SK-N-SH (cell line): ENCODE data around the gene CLDN9. TPM values are rescaled to one million over a fixed set of nuclear protein-coding genes. Genes with fewer than 3 reads are reported as not detected.

Experiments used
- CTCF ChIA-PET: fragments of 300-600, 350-600 bp; formaldehyde crosslinking; extraction: SDS; loops from one replicate; lab custom pipeline; 2021; lab: Yijun Ruan, JAX
- POLR2A ChIA-PET: fragments of 350-600 bp; sonication (Branson Sonifier 250); formaldehyde crosslinking; extraction: SDS; loops from one replicate; lab custom pipeline; 2020; ENCODE audit warnings: antibody characterized with exemption, inconsistent platforms; lab: Yijun Ruan, JAX
- DNase-seq: peaks from one replicate; pipeline ENCODE4 v3.0.0; 2012
- H2AFZ ChIP-seq: fragments of 200-600 bp; sonication (generic); 2 replicates; pipeline ENCODE4 v1.8.1; 2016; ENCODE audit warnings: antibody characterized with exemption, mild to moderate bottlenecking, low read depth
- H3F3A ChIP-seq: fragments of 200-600 bp; sonication (generic); replicated peaks from 2 replicates; pipeline ENCODE3; 2016; ENCODE audit warnings: antibody characterized with exemption, mild to moderate bottlenecking; ENCODE audit not compliant: insufficient read depth
- H3K27ac ChIP-seq, 2 experiments: fragments of 200-500 bp in 1 of 2; fragments of 200-600 bp in 1 of 2; sonication (Bioruptor generic) in 1 of 2; sonication (generic), shearing (Covaris generic) in 1 of 2; 2 replicates each; pipeline versions ENCODE4 v1.5.1 to v1.6.1; 2014 to 2016; ENCODE audit warnings: low read depth in 2 of 2, inconsistent platforms in 1 of 2, low read length in 1 of 2, mild to moderate bottlenecking in 1 of 2, mixed read lengths in 1 of 2
- H3K27me3 ChIP-seq: fragments of 200-600 bp; sonication (generic), shearing (Covaris generic); 2 replicates; pipeline ENCODE4 v1.6.1; 2016; ENCODE audit warnings: mixed run types; ENCODE audit not compliant: insufficient read depth
- H3K36me3 ChIP-seq, 2 experiments: fragments of 200-500 bp in 1 of 2; fragments of 200-600 bp in 1 of 2; sonication (Bioruptor generic) in 1 of 2; sonication (generic) in 1 of 2; replicated peaks in 1 of 2; 2 replicates each; pipeline versions ENCODE3 to v1.5.1; 2014 to 2016; ENCODE audit warnings: low read length in 1 of 2, mild to moderate bottlenecking in 1 of 2; ENCODE audit not compliant: insufficient read depth in 2 of 2, control insufficient read depth in 1 of 2
- H3K4me1 ChIP-seq, 2 experiments: fragments of 200-500 bp in 1 of 2; fragments of 200-600 bp in 1 of 2; sonication (Bioruptor generic) in 1 of 2; sonication (generic), shearing (Covaris generic) in 1 of 2; 2 replicates each; pipeline versions ENCODE4 v1.5.1 to v1.6.1; 2014 to 2016; ENCODE audit warnings: low read depth in 1 of 2, low read length in 1 of 2, mixed run types in 1 of 2; ENCODE audit not compliant: insufficient read depth in 2 of 2, control insufficient read depth in 1 of 2
- H3K4me2 ChIP-seq: fragments of 200-600 bp; sonication (generic), shearing (Covaris generic); 2 replicates; pipeline ENCODE4 v1.6.1; 2017; ENCODE audit warnings: mixed run types
- H3K4me3 ChIP-seq, 2 experiments: fragments of 200-500 bp in 1 of 2; fragments of 200-600 bp in 1 of 2; sonication (Bioruptor generic) in 1 of 2; sonication (generic), shearing (Covaris generic) in 1 of 2; 2 replicates each; pipeline versions ENCODE4 v1.5.1 to v1.8.1; 2014 to 2016; ENCODE audit warnings: low read depth in 2 of 2, inconsistent platforms in 1 of 2, low read length in 1 of 2, mild to moderate bottlenecking in 1 of 2, mixed read lengths in 1 of 2, moderate library complexity in 1 of 2
- H3K79me2 ChIP-seq: fragments of 200-600 bp; sonication (generic); 2 replicates; pipeline ENCODE4 v1.8.1; 2017; ENCODE audit warnings: mild to moderate bottlenecking; ENCODE audit not compliant: insufficient read depth
- H3K9ac ChIP-seq: fragments of 200-600 bp; sonication (generic); 2 replicates; pipeline ENCODE4 v1.6.1; 2017; ENCODE audit warnings: mixed run types
- H3K9me2 ChIP-seq: fragments of 200-600 bp; sonication (generic); 2 replicates; pipeline ENCODE4 v1.6.1; 2017; ENCODE audit warnings: mixed run types
- H3K9me3 ChIP-seq: fragments of 200-600 bp; sonication (generic); 2 replicates; pipeline ENCODE4 v1.6.1; 2017; ENCODE audit warnings: mixed run types, mild to moderate bottlenecking, moderate library complexity
- H4K20me1 ChIP-seq: fragments of 200-600 bp; sonication (generic); 2 replicates; pipeline ENCODE4 v1.6.1; 2017; ENCODE audit warnings: mild to moderate bottlenecking, mixed run types; ENCODE audit not compliant: insufficient read depth
- CHD2 ChIP-seq: fragments of 150-350 bp; IDR thresholded peaks from 2 replicates; pipeline ENCODE4 v1.6.1; 2018; ENCODE audit warnings: low read length; ENCODE audit not compliant: partially characterized antibody
- EZH2phosphoT487 ChIP-seq: fragments of 200-600 bp; sonication (generic); IDR thresholded peaks from 2 replicates; pipeline ENCODE4 v1.6.1; 2017; ENCODE audit warnings: low read depth, mixed run types, mild to moderate bottlenecking, antibody characterized with exemption, moderate library complexity, borderline replicate concordance
- GATA2 ChIP-seq: sonication (generic); formaldehyde crosslinking; IDR thresholded peaks from 2 replicates; pipeline ENCODE4 v1.5.0; 2020; ENCODE audit warnings: mild to moderate bottlenecking, missing genetic modification reagents
- MXI1 ChIP-seq: IDR thresholded peaks from 2 replicates; pipeline ENCODE4 v1.6.1; 2012; ENCODE audit warnings: mild to moderate bottlenecking, low read depth, low read length, improper control_type of control experiment
- NFIC ChIP-seq: IDR thresholded peaks from 2 replicates; pipeline ENCODE4 v1.4.0; 2012; ENCODE audit warnings: borderline replicate concordance
- RAD21 ChIP-seq: IDR thresholded peaks from 2 replicates; pipeline ENCODE4 v1.6.1; 2012; ENCODE audit warnings: mild to moderate bottlenecking, low read length
- TCF12 ChIP-seq: IDR thresholded peaks from 2 replicates; pipeline ENCODE4 v1.4.0; 2012
- TEAD4 ChIP-seq: IDR thresholded peaks from 2 replicates; pipeline ENCODE4 v1.4.0; 2012; ENCODE audit warnings: mild to moderate bottlenecking, borderline replicate concordance; ENCODE audit not compliant: insufficient read depth
- WGBS: methylation state at CpG from one replicate; pipeline ENCODE4 v1.1.6; 2017; ENCODE audit warnings: low lambda C conversion rate; 5-methylcytosine and 5-hydroxymethylcytosine counted together
- polyA plus RNA-seq, 3 experiments: library from polyadenylated mRNA; depleted of rRNA; stranded (reverse); fragments of >200 nt; gene quantifications; 2 replicates each; pipeline ENCODE4 v1.2.3, GENCODE V29; 2012
- TF ChIP-seq, protein P1 (sequence below): IDR thresholded peaks from 2 replicates; pipeline ENCODE4 v1.4.0; 2012; ENCODE audit warnings: low read depth, borderline replicate concordance
- TF ChIP-seq, protein P2 (sequence below): fragments of 150-350 bp; IDR thresholded peaks from 2 replicates; pipeline ENCODE4 v1.6.1; 2017; ENCODE audit warnings: antibody characterized with exemption, low read length, low read depth, borderline replicate concordance
- TF ChIP-seq, protein P3 (sequence below): IDR thresholded peaks from 2 replicates; pipeline ENCODE4 v1.6.1; 2012; ENCODE audit warnings: mild to moderate bottlenecking, low read depth, low read length, moderate library complexity
- TF ChIP-seq, protein P4 (sequence below): fragments of 150-350 bp; IDR thresholded peaks from 2 replicates; pipeline ENCODE4 v1.6.1; 2016; ENCODE audit warnings: mild to moderate bottlenecking, low read depth, low read length
- TF ChIP-seq, protein P5 (sequence below): fragments of 200-600 bp; sonication (generic); IDR thresholded peaks from 2 replicates; pipeline ENCODE4 v1.6.1; 2017; ENCODE audit warnings: antibody characterized with exemption, mild to moderate bottlenecking, moderate library complexity
- TF ChIP-seq, protein P6 (sequence below): IDR thresholded peaks from 2 replicates; pipeline ENCODE4 v1.4.0; 2012; ENCODE audit warnings: low read depth, borderline replicate concordance

CLDN9 gene
- polyA plus RNA-seq, 1 of the 3 experiments (the other 2 are of a cell fraction) = 0.08 TPM

DNA sequence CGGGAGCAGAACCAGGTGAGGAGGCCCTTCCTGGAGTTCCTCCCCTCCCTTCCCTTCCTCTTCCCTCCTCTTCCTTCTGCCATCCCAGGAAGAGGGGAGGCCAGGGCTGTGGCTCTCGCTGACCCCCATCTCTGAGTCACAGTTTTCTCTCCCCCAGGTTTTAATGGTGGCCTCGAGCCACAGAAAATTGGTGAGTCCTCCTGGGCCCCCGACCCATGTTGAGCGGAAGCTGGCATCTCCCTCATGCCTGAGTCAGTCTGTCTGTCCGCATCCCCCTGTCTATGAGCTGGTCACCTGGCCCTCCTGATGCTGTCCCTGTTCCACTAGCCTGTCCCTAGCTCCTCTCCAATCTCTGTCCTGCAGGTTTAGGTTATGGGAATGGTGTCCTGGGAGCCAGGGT lies 12.8 kb upstream of the CLDN9 start:
- Histone ChIP-seq H2AFZ (no peak overlapping the region), H3K4me3 (no peak overlapping the region), H3K9ac (no peak overlapping the region), H3K4me2 (no peak overlapping the region), H3K79me2 (no peaks in the 10 kb centered on the region), H3K27me3 (no peaks in the 10 kb centered on the region), H3F3A (peaks cover 6% of the 10 kb centered on the region), H3K36me3 (no peaks in the 10 kb centered on the region), H3K9me2 (no peaks in the 10 kb centered on the region), H4K20me1 (no peaks in the 10 kb centered on the region)
- CTCF ChIA-PET = interaction anchor here (0.6 to 1.9 kb wide), 3 partner anchors 19 to 59 kb away, joined by 3 to 6 read pairs (median 4); no protein-coding TSS in a partner anchor
- POLR2A ChIA-PET = interaction anchor here (1.4 kb wide), 1 partner anchor 19 kb away, joined by 4 read pairs; the partner anchor contains the start of gene PKMYT1
- 72% methylated on average over 4 of the region's 6 CpGs for WGBS
- DNase-seq = no peak
- TF ChIP-seq TEAD4 (no peak), NFIC (no peak)
- TF ChIP-seq, protein P1, sequence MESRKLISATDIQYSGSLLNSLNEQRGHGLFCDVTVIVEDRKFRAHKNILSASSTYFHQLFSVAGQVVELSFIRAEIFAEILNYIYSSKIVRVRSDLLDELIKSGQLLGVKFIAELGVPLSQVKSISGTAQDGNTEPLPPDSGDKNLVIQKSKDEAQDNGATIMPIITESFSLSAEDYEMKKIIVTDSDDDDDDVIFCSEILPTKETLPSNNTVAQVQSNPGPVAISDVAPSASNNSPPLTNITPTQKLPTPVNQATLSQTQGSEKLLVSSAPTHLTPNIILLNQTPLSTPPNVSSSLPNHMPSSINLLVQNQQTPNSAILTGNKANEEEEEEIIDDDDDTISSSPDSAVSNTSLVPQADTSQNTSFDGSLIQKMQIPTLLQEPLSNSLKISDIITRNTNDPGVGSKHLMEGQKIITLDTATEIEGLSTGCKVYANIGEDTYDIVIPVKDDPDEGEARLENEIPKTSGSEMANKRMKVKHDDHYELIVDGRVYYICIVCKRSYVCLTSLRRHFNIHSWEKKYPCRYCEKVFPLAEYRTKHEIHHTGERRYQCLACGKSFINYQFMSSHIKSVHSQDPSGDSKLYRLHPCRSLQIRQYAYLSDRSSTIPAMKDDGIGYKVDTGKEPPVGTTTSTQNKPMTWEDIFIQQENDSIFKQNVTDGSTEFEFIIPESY = no peak
- TF ChIP-seq, protein P2, sequence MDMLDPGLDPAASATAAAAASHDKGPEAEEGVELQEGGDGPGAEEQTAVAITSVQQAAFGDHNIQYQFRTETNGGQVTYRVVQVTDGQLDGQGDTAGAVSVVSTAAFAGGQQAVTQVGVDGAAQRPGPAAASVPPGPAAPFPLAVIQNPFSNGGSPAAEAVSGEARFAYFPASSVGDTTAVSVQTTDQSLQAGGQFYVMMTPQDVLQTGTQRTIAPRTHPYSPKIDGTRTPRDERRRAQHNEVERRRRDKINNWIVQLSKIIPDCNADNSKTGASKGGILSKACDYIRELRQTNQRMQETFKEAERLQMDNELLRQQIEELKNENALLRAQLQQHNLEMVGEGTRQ = no peak
- TF ChIP-seq, protein P3, sequence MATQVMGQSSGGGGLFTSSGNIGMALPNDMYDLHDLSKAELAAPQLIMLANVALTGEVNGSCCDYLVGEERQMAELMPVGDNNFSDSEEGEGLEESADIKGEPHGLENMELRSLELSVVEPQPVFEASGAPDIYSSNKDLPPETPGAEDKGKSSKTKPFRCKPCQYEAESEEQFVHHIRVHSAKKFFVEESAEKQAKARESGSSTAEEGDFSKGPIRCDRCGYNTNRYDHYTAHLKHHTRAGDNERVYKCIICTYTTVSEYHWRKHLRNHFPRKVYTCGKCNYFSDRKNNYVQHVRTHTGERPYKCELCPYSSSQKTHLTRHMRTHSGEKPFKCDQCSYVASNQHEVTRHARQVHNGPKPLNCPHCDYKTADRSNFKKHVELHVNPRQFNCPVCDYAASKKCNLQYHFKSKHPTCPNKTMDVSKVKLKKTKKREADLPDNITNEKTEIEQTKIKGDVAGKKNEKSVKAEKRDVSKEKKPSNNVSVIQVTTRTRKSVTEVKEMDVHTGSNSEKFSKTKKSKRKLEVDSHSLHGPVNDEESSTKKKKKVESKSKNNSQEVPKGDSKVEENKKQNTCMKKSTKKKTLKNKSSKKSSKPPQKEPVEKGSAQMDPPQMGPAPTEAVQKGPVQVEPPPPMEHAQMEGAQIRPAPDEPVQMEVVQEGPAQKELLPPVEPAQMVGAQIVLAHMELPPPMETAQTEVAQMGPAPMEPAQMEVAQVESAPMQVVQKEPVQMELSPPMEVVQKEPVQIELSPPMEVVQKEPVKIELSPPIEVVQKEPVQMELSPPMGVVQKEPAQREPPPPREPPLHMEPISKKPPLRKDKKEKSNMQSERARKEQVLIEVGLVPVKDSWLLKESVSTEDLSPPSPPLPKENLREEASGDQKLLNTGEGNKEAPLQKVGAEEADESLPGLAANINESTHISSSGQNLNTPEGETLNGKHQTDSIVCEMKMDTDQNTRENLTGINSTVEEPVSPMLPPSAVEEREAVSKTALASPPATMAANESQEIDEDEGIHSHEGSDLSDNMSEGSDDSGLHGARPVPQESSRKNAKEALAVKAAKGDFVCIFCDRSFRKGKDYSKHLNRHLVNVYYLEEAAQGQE = no peak
- TF ChIP-seq, all 33 proteins: peak for 0
- Histone ChIP-seq H3K9me3 (no peaks in the 10 kb centered on the region), H3K27ac (no peak overlapping the region), H3K4me1 (peaks cover 0 to 2% of the 10 kb centered on the region in 2 experiments; a peak in 1 of 4 replicates)

DNA sequence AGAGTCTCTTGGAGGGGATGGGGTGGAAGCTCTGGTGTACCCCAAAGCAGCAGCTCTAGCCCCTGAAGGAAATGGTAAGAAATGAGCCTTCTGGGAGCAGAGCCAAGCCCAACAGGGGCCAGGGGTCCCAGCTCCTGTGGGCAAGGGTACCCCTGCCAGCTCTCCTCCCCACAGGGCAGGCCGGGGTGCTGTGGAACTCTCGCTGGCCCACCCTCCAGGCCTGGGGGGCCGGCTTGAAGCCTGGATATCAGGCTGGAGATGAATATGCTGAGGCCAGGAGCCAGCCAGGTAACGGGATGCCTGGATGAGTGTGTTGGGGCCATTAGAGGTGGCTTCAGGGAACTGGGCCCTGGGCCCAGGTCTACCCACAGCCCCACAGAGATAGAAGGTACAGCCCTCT lies 12.2 kb upstream of the CLDN9 start:
- ChIA-PET POLR2A (interaction anchor here (1.4 kb wide), 1 partner anchor 20 kb away, joined by 4 read pairs; the partner anchor contains the start of gene PKMYT1), CTCF (interaction anchor here (1.4 to 1.9 kb wide), 2 partner anchors 19 to 31 kb away, joined by 4 to 6 read pairs; no protein-coding TSS in a partner anchor)
- 52% methylated on average over 2 of the region's 4 CpGs for WGBS
- H4K20me1 ChIP-seq = no peaks in the 10 kb centered on the region
- H3K4me1 ChIP-seq = peaks cover 0 to 3% of the 10 kb centered on the region in 2 experiments; a peak in 1 of 4 replicates
- no peaks in the 10 kb centered on the region for H3K9me3 ChIP-seq
- H3K36me3 ChIP-seq = no peaks in the 10 kb centered on the region
- no peak overlapping the region for H3K9ac ChIP-seq
- H3K4me3 ChIP-seq = no peak overlapping the region
- DNase-seq = no peak
- H3F3A ChIP-seq = peaks cover 6% of the 10 kb centered on the region
- H3K9me2 ChIP-seq = no peaks in the 10 kb centered on the region
- no peak overlapping the region for H2AFZ ChIP-seq
- no peak overlapping the region for H3K27ac ChIP-seq
- H3K79me2 ChIP-seq = no peaks in the 10 kb centered on the region
- H3K27me3 ChIP-seq = no peaks in the 10 kb centered on the region
- H3K4me2 ChIP-seq = no peak overlapping the region
- TF ChIP-seq, protein P4, sequence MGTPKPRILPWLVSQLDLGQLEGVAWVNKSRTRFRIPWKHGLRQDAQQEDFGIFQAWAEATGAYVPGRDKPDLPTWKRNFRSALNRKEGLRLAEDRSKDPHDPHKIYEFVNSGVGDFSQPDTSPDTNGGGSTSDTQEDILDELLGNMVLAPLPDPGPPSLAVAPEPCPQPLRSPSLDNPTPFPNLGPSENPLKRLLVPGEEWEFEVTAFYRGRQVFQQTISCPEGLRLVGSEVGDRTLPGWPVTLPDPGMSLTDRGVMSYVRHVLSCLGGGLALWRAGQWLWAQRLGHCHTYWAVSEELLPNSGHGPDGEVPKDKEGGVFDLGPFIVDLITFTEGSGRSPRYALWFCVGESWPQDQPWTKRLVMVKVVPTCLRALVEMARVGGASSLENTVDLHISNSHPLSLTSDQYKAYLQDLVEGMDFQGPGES = no peak
- TF ChIP-seq EZH2phosphoT487 = no peak
- TF ChIP-seq MXI1 = no peak
- TF ChIP-seq, protein P5, sequence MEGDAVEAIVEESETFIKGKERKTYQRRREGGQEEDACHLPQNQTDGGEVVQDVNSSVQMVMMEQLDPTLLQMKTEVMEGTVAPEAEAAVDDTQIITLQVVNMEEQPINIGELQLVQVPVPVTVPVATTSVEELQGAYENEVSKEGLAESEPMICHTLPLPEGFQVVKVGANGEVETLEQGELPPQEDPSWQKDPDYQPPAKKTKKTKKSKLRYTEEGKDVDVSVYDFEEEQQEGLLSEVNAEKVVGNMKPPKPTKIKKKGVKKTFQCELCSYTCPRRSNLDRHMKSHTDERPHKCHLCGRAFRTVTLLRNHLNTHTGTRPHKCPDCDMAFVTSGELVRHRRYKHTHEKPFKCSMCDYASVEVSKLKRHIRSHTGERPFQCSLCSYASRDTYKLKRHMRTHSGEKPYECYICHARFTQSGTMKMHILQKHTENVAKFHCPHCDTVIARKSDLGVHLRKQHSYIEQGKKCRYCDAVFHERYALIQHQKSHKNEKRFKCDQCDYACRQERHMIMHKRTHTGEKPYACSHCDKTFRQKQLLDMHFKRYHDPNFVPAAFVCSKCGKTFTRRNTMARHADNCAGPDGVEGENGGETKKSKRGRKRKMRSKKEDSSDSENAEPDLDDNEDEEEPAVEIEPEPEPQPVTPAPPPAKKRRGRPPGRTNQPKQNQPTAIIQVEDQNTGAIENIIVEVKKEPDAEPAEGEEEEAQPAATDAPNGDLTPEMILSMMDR = no peak
- TF ChIP-seq, protein P6, sequence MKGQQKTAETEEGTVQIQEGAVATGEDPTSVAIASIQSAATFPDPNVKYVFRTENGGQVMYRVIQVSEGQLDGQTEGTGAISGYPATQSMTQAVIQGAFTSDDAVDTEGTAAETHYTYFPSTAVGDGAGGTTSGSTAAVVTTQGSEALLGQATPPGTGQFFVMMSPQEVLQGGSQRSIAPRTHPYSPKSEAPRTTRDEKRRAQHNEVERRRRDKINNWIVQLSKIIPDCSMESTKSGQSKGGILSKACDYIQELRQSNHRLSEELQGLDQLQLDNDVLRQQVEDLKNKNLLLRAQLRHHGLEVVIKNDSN = no peak
- TF ChIP-seq GATA2 (CRISPR knock-in tag) = no peak
- TF ChIP-seq RAD21 = no peak
- TF ChIP-seq CHD2 = no peak
- TF ChIP-seq TCF12 = no peak
- TF ChIP-seq TEAD4 = no peak
